GM12891 (cell line): ENCODE measurements around the gene GALP.

Experiments used
- POLR2A ChIP-seq: IDR thresholded peaks from 2 replicates; pipeline ENCODE4 v1.6.1; 2011; ENCODE audit warnings: low read depth, low read length, control low read depth
- POLR2AphosphoS5 ChIP-seq: IDR thresholded peaks from 2 replicates; pipeline ENCODE4 v1.6.1; 2011; ENCODE audit warnings: low read depth, low read length, control low read depth
- POU2F2 ChIP-seq: IDR thresholded peaks from 2 replicates; pipeline ENCODE4 v1.6.1; 2011; ENCODE audit warnings: low read depth, mild to moderate bottlenecking, control low read depth, low read length, moderate library complexity
- SPI1 ChIP-seq: IDR thresholded peaks from 2 replicates; pipeline ENCODE4 v1.6.1; 2011; ENCODE audit warnings: low read depth, low read length, control low read depth
- TAF1 ChIP-seq: IDR thresholded peaks from 2 replicates; pipeline ENCODE4 v1.6.1; 2011; ENCODE audit warnings: low read depth, low read length, control low read depth

DNA sequence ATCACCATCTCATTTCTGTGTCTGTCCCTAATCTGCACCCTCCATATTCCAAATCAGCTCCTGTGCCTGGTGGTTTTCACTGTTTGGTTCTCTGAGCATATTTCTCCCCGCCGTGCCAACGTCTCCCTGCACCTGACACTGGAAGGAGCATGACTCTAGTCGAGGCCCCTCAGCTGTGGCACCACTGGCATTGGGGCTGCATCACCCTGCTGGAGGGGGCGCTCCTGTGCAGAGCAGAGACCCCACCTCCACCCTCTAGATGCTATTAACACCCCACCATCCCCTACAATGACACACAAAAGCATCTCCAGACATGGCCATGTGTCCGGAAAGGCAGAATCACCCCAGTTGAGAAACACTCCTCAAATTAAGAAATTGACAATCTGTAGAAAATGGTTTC lies 47.1 kb downstream of the GALP start:
- TF ChIP-seq POLR2A (no peak), POLR2AphosphoS5 (no peak), TAF1 (no peak), SPI1 (no peak), POU2F2 (no peak)
